Measurements from ENCODE around the gene GPN2. TPM values are rescaled to one million over a fixed set of nuclear protein-coding genes. Genes with fewer than 3 reads are reported as not detected.

Gene GPN2
- total and polyA plus RNA-seq, 4 donors = 13.7 to 25.6 (median 16.5) TPM

GRCh38 chr1:26936823-26937222, 46.7 kb upstream of the GPN2 start:
- H3K4me1 ChIP-seq (ENCODE audit: control insufficient read depth in 5 of 5, insufficient read depth in 5 of 5, low read length in 5 of 5) = peaks cover 0 to 2% (median 0%) of the 10 kb centered on the region in 5 donors
- H3K4me3 ChIP-seq = no peak overlapping the region
- H3K27me3 ChIP-seq (ENCODE audit: control insufficient read depth in 3 of 3, insufficient read depth in 3 of 3, low read length in 2 of 3) = no peaks in the 10 kb centered on the region
- H3K9me3 ChIP-seq (ENCODE audit: control insufficient read depth in 4 of 4, insufficient read depth in 3 of 4, low read length in 3 of 4) = no peaks in the 10 kb centered on the region
- ATAC-seq (ENCODE audit: insufficient read depth, low FRiP score) = no peak
- no peak for DNase-seq
- H3K36me3 ChIP-seq (ENCODE audit: control insufficient read depth in 4 of 4, insufficient read depth in 4 of 4, low read length in 4 of 4) = peaks cover 0 to 21% (median 6%) of the 10 kb centered on the region in 4 donors
- whole genome bisulfite sequencing, 2 donors = 86 to 92% methylated on average over 6 of the region's 6 CpGs
- TF ChIP-seq CTCF (IDR thresholded peaks at IDR 0.05; ENCODE audit: control extremely low read depth, extremely low read depth) = no peak
- no peak overlapping the region for H3K27ac ChIP-seq (ENCODE audit: low read depth in 1 of 2, low read length in 1 of 2)
- no peak overlapping the region for H3K9ac ChIP-seq (ENCODE audit: insufficient read depth in 1 of 2, low read length in 2 of 2)

GRCh38 chr1:26932531-26932930, 42.4 kb upstream of the GPN2 start:
- DNase-seq (no peak), ATAC-seq (ENCODE audit: insufficient read depth, low FRiP score) (no peak)
- WGBS, 2 donors = 80 to 83% methylated on average over 3 of the region's 3 CpGs
- Histone ChIP-seq H3K27ac (ENCODE audit: low read depth in 1 of 2, low read length in 1 of 2) (no peak overlapping the region), H3K4me1 (ENCODE audit: control insufficient read depth in 5 of 5, insufficient read depth in 5 of 5, low read length in 5 of 5) (no peaks in the 10 kb centered on the region), H3K36me3 (ENCODE audit: control insufficient read depth in 4 of 4, insufficient read depth in 4 of 4, low read length in 4 of 4) (peaks cover 6 to 18% (median 14%) of the 10 kb centered on the region in 4 donors), H3K9ac (ENCODE audit: insufficient read depth in 1 of 2, low read length in 2 of 2) (no peak overlapping the region), H3K27me3 (ENCODE audit: control insufficient read depth in 3 of 3, insufficient read depth in 3 of 3, low read length in 2 of 3) (no peaks in the 10 kb centered on the region), H3K4me3 (no peak overlapping the region), H3K9me3 (ENCODE audit: control insufficient read depth in 4 of 4, insufficient read depth in 3 of 4, low read length in 3 of 4) (no peaks in the 10 kb centered on the region)
- TF ChIP-seq CTCF (IDR thresholded peaks at IDR 0.05; ENCODE audit: control extremely low read depth, extremely low read depth) = no peak

- peaks cover under 1 to 22% (median 17%) of the 10 kb centered on the region in 4 donors for H3K36me3 ChIP-seq (ENCODE audit: control insufficient read depth in 4 of 4, insufficient read depth in 4 of 4, low read length in 4 of 4)
These were observed 33.6 kb upstream of the GPN2 start for GRCh38 chr1:26923711-26924110.

More at GRCh38 chr1:26923711-26924110, 33.6 kb upstream of the GPN2 start:
- no peak for TF ChIP-seq CTCF (IDR thresholded peaks at IDR 0.05; ENCODE audit: control extremely low read depth, extremely low read depth)
- H3K27ac ChIP-seq (ENCODE audit: low read depth in 1 of 2, low read length in 1 of 2) = no peak overlapping the region
- WGBS, 2 donors = 95 to 98% methylated on average over 3 of the region's 3 CpGs
- H3K9ac ChIP-seq (ENCODE audit: insufficient read depth in 1 of 2, low read length in 2 of 2) = no peak overlapping the region
- H3K4me1 ChIP-seq (ENCODE audit: control insufficient read depth in 5 of 5, insufficient read depth in 5 of 5, low read length in 5 of 5) = peaks cover 0 to 13% (median 8%) of the 10 kb centered on the region in 5 donors
- ATAC-seq (ENCODE audit: insufficient read depth, low FRiP score) (no peak), DNase-seq (no peak)
- no peak overlapping the region for H3K4me3 ChIP-seq
- H3K9me3 ChIP-seq (ENCODE audit: control insufficient read depth in 4 of 4, insufficient read depth in 3 of 4, low read length in 3 of 4) = no peaks in the 10 kb centered on the region
- H3K27me3 ChIP-seq (ENCODE audit: control insufficient read depth in 3 of 3, insufficient read depth in 3 of 3, low read length in 2 of 3) = no peaks in the 10 kb centered on the region

All from lung (tissue), 12 donors.